Measurements from ENCODE around the gene MCCD1.
A peak's percentile ranks its signal among the peaks of the same experiment; 100 is the strongest.

MCCD1 gene

GRCh38 chr6:31546958-31547726 lies 18.4 kb downstream of the MCCD1 start, which contains the start of gene NFKBIL1 (continued):
- TF ChIP-seq ZNF654 (tag by site-specific recombination; IDR thresholded peaks at IDR 0.05; ENCODE audit: low read depth): peak; percentile 24
- peak; percentile 97 for TF ChIP-seq KLF16 (tag by site-specific recombination; IDR thresholded peaks at IDR 0.05)
- TF ChIP-seq ZSCAN30 (tag by site-specific recombination; IDR thresholded peaks at IDR 0.05): peak; percentile 97
- TF ChIP-seq ZNF366 (tag by site-specific recombination; conservative IDR thresholded peaks at IDR 0.05): peak; percentile 98
- peak; percentile 32; the same call in 1 of the 2 replicates for TF ChIP-seq BCL11B (tag by site-specific recombination; IDR thresholded peaks at IDR 0.05; ENCODE audit: low read depth)
- peak; percentile 43 for TF ChIP-seq PRDM4 (tag by site-specific recombination; IDR thresholded peaks at IDR 0.05)
- no peak for TF ChIP-seq ZNF169 (tag by site-specific recombination; IDR thresholded peaks at IDR 0.05)
- TF ChIP-seq GLIS2 (tag by site-specific recombination; IDR thresholded peaks at IDR 0.05): peak; percentile 90
- peak; percentile 100 for TF ChIP-seq ZBTB11 (tag by site-specific recombination; conservative IDR thresholded peaks at IDR 0.05; ENCODE audit: low read depth)
- peak; percentile 67; the same call in 1 of the 2 replicates for TF ChIP-seq ZEB2 (tag by site-specific recombination; IDR thresholded peaks at IDR 0.05)
- TF ChIP-seq PRDM10 (tag by site-specific recombination; IDR thresholded peaks at IDR 0.05): peak; percentile 96
- peak; percentile 91 for TF ChIP-seq KLF17 (tag by site-specific recombination; IDR thresholded peaks at IDR 0.05)
- peak; percentile 67; the same call in 1 of the 2 replicates for TF ChIP-seq ZBTB44 (tag by site-specific recombination; IDR thresholded peaks at IDR 0.05)
- TF ChIP-seq ZNF404 (tag by site-specific recombination; IDR thresholded peaks at IDR 0.05): no peak
- TF ChIP-seq ZBTB7A (tag by site-specific recombination; IDR thresholded peaks at IDR 0.05; ENCODE audit: low read depth): no peak; the same call in none of the 2 replicates
- TF ChIP-seq PATZ1 (tag by site-specific recombination; IDR thresholded peaks at IDR 0.05): peak; percentile 97
- peak; percentile 57 for TF ChIP-seq ZNF394 (tag by site-specific recombination; IDR thresholded peaks at IDR 0.05; ENCODE audit: borderline replicate concordance)
- TF ChIP-seq KLF8 (tag by site-specific recombination; IDR thresholded peaks at IDR 0.05): peak; percentile 99
- TF ChIP-seq FEZF1 (tag by site-specific recombination; IDR thresholded peaks at IDR 0.05): no peak
- peak; percentile 85 for TF ChIP-seq ZSCAN23 (tag by site-specific recombination; IDR thresholded peaks at IDR 0.05)
- TF ChIP-seq ZNF335 (tag by site-specific recombination; conservative IDR thresholded peaks at IDR 0.05): peak; percentile 83
- peak; percentile 43; the same call in 1 of the 2 replicates for TF ChIP-seq ZSCAN16 (tag by site-specific recombination; IDR thresholded peaks at IDR 0.05)
- peak; percentile 90 for TF ChIP-seq ZNF324 (tag by site-specific recombination; IDR thresholded peaks at IDR 0.05)
- TF ChIP-seq KLF7 (tag by site-specific recombination; IDR thresholded peaks at IDR 0.05; ENCODE audit: borderline replicate concordance): peak; percentile 100
- TF ChIP-seq ZFP3 (tag by site-specific recombination; IDR thresholded peaks at IDR 0.05; ENCODE audit: low read depth): no peak
